Measurements from ENCODE around the gene MAPKAP1.

MAPKAP1 gene

DNA sequence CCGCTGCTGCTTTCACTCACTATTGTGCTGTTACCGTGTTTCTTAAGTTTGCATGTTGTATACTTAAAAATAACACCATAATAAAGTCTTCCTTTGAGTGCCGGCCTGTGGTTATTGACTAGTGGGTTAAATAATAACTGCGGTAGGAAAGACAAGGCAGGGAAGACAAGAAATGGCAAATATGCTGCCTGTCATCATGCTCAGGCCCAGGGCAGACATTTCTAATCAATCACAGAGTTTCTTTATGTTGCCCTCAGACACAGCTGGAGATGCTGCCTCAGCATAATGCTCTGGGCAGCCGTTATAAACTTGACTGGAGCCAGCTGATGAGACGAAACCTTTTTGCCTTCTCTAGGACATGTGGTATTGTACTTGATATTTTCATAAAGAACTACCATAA lies 230.4 kb downstream of the MAPKAP1 start:
- H3K27ac ChIP-seq: no peak overlapping the region
- no peak for TF ChIP-seq CTCF (IDR thresholded peaks at IDR 0.05)
- H3K27me3 ChIP-seq (ENCODE audit: control insufficient read depth, insufficient read depth, low read length): no peaks in the 10 kb centered on the region

GRCh38 chr9:125475385-125475784 lies 231.6 kb downstream of the MAPKAP1 start:
- no peak overlapping the region for H3K4me3 ChIP-seq (ENCODE audit: low read depth, low read length)
- no peaks in the 10 kb centered on the region for H3K9me3 ChIP-seq (ENCODE audit: control insufficient read depth, low read length)
- no peaks in the 10 kb centered on the region for H3K36me3 ChIP-seq (ENCODE audit: control insufficient read depth, insufficient read depth, low read length)
- H3K4me2 ChIP-seq (ENCODE audit: low read length): no peak overlapping the region
- no peak overlapping the region for H3K9ac ChIP-seq
- H3K79me2 ChIP-seq: no peaks in the 10 kb centered on the region
- H2AFZ ChIP-seq: no peak overlapping the region
- H3K27ac ChIP-seq: no peak overlapping the region
- TF ChIP-seq CTCF (IDR thresholded peaks at IDR 0.05): no peak
- H3K27me3 ChIP-seq (ENCODE audit: control insufficient read depth, insufficient read depth, low read length): no peaks in the 10 kb centered on the region
- H3K4me1 ChIP-seq: peaks cover 2% of the 10 kb centered on the region

More for the DNA sequence above, 230.4 kb downstream of the MAPKAP1 start:
- peaks cover 2% of the 10 kb centered on the region for H3K4me1 ChIP-seq
- no peak overlapping the region for H3K9ac ChIP-seq
- H3K79me2 ChIP-seq: no peaks in the 10 kb centered on the region
- H3K36me3 ChIP-seq (ENCODE audit: control insufficient read depth, insufficient read depth, low read length): no peaks in the 10 kb centered on the region
- no peak overlapping the region for H3K4me2 ChIP-seq (ENCODE audit: low read length)
- H2AFZ ChIP-seq: no peak overlapping the region
- no peaks in the 10 kb centered on the region for H3K9me3 ChIP-seq (ENCODE audit: control insufficient read depth, low read length)
- no peak overlapping the region for H3K4me3 ChIP-seq (ENCODE audit: low read depth, low read length)

GRCh38 chr9:125472926-125473701 lies 233.9 kb downstream of the MAPKAP1 start:
- H3K27me3 ChIP-seq (ENCODE audit: control insufficient read depth, insufficient read depth, low read length): no peaks in the 10 kb centered on the region
- H3K4me2 ChIP-seq (ENCODE audit: low read length): no peak overlapping the region
- no peak overlapping the region for H3K27ac ChIP-seq
- no peak overlapping the region for H3K9ac ChIP-seq
- H3K4me1 ChIP-seq: peaks cover 2% of the 10 kb centered on the region
- no peaks in the 10 kb centered on the region for H3K36me3 ChIP-seq (ENCODE audit: control insufficient read depth, insufficient read depth, low read length)
- no peak overlapping the region for H3K4me3 ChIP-seq (ENCODE audit: low read depth, low read length)
- H3K9me3 ChIP-seq (ENCODE audit: control insufficient read depth, low read length): no peaks in the 10 kb centered on the region
- TF ChIP-seq CTCF (IDR thresholded peaks at IDR 0.05): no peak
- no peaks in the 10 kb centered on the region for H3K79me2 ChIP-seq
- no peak overlapping the region for H2AFZ ChIP-seq

DNA sequence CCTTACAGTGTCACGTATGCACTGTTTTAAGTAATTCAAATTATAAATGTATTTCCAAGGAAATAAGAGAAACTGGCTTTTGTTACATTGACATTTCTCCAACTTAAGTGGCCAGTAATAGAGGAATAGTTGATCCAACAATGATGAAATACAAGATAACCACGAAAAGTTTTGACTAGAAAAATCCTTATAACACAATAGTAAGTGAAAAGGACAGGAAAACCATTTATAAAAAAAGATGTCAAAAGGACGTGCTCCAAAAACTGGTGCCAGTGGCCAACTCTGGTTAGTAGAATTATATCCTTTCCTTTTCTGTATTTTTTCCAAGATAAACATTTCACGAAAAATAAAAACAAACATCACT lies 234.5 kb downstream of the MAPKAP1 start:
- H3K36me3 ChIP-seq (ENCODE audit: control insufficient read depth, insufficient read depth, low read length): no peaks in the 10 kb centered on the region
- H2AFZ ChIP-seq: no peak overlapping the region
- no peak overlapping the region for H3K4me3 ChIP-seq (ENCODE audit: low read depth, low read length)
- no peak overlapping the region for H3K4me2 ChIP-seq (ENCODE audit: low read length)
- peaks cover 2% of the 10 kb centered on the region for H3K4me1 ChIP-seq
- H3K27ac ChIP-seq: no peak overlapping the region
- no peak for TF ChIP-seq CTCF (IDR thresholded peaks at IDR 0.05)
- no peaks in the 10 kb centered on the region for H3K27me3 ChIP-seq (ENCODE audit: control insufficient read depth, insufficient read depth, low read length)
- no peaks in the 10 kb centered on the region for H3K9me3 ChIP-seq (ENCODE audit: control insufficient read depth, low read length)
- no peaks in the 10 kb centered on the region for H3K79me2 ChIP-seq
- H3K9ac ChIP-seq: no peak overlapping the region

Measured in parathyroid adenoma (tissue), 2 donors.